ENCODE results near the gene NR2C2.

DNA sequence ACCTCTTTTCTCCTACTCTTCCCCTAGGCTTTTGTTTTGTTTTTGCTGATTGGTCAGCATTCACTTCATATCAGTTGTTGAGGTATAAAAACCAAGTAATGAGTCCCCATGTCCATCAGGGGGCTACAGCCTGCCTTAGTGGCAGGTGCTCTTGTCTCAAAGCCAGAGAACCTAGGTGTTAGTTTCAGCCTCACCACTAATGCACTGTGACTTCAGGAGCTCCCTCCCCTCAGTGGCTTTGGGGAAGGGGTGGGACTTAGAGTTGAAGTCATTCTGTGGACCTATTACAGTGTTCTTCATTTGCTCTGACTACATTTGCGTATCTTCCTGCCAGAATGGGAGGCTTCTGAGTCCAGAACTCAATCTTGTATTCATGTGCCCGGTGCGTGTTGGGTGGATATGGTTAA, 41.6 kb downstream of the NR2C2 start:
- TF ChIP-seq TBL1XR1 (IDR thresholded peaks at IDR 0.05; ENCODE audit: borderline replicate concordance, low read length, partially characterized antibody) (no peak), EZH2 (conservative IDR thresholded peaks at IDR 0.05; ENCODE audit: low read depth, low read length) (no peak), RFX5 (IDR thresholded peaks at IDR 0.05; ENCODE audit: low read depth, low read length) (no peak), MAZ (IDR thresholded peaks at IDR 0.05; ENCODE audit: borderline replicate concordance, low read depth, low read length) (no peak), MAZ (CRISPR knock-in tag; IDR thresholded peaks at IDR 0.05; ENCODE audit: low read depth) (no peak), MAX (IDR thresholded peaks at IDR 0.05) (no peak), ZBTB40 (IDR thresholded peaks at IDR 0.05) (no peak), ZBTB40 (CRISPR knock-in tag; IDR thresholded peaks at IDR 0.05) (no peak), MAFK (conservative IDR thresholded peaks at IDR 0.05 in 1 of 2, IDR thresholded peaks at IDR 0.05 in 1 of 2; ENCODE audit: low read length in 2 of 2) (no peak), ZNF263 (CRISPR knock-in tag; IDR thresholded peaks at IDR 0.05) (no peak)
- TF ChIP-seq, protein P1, sequence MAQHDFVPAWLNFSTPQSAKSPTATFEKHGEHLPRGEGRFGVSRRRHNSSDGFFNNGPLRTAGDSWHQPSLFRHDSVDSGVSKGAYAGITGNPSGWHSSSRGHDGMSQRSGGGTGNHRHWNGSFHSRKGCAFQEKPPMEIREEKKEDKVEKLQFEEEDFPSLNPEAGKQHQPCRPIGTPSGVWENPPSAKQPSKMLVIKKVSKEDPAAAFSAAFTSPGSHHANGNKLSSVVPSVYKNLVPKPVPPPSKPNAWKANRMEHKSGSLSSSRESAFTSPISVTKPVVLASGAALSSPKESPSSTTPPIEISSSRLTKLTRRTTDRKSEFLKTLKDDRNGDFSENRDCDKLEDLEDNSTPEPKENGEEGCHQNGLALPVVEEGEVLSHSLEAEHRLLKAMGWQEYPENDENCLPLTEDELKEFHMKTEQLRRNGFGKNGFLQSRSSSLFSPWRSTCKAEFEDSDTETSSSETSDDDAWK (CRISPR knock-in tag; IDR thresholded peaks at IDR 0.05) = no peak
